HL-60 (cell line): ENCODE results near the gene ATP11A.

ENCODE experiments used
- DNase-seq, 2 experiments: peaks; one replicate each; pipeline ENCODE4 v3.0.0-alpha.2; 2010 to 2020; ENCODE audit warnings: low read depth in 1 of 2, low spot score in 1 of 2
- H3K27ac ChIP-seq: fragments of 250-450 bp; sonication (Bioruptor Pico); replicated peaks from 2 replicates; pipeline ENCODE4 v1.5.1; 2020; ENCODE audit warnings: mild to moderate bottlenecking, moderate library complexity
- H3K27me3 ChIP-seq: fragments of 250-450 bp; sonication (Bioruptor Pico); 2 replicates; pipeline ENCODE4 v1.5.1; 2021; ENCODE audit warnings: mild to moderate bottlenecking, moderate library complexity; ENCODE audit not compliant: insufficient read depth, poor library complexity, severe bottlenecking
- H3K4me3 ChIP-seq: replicated peaks from 2 replicates; pipeline ENCODE4 v1.5.1; 2011; ENCODE audit warnings: mild to moderate bottlenecking, control low read depth, low read length; ENCODE audit not compliant: insufficient read depth
- CTCF ChIP-seq: IDR thresholded peaks from one replicate; pipeline ENCODE4 v1.5.1; 2011; ENCODE audit warnings: low read length, control low read depth, inconsistent platforms; ENCODE audit not compliant: insufficient read depth
- GABPA ChIP-seq: IDR thresholded peaks from 2 replicates; pipeline ENCODE4 v1.6.1; 2012; ENCODE audit warnings: low read depth
- POLR2AphosphoS5 ChIP-seq: IDR thresholded peaks from 2 replicates; pipeline ENCODE4 v1.6.1; 2012; ENCODE audit warnings: low read depth
- SPI1 ChIP-seq: IDR thresholded peaks from 2 replicates; pipeline ENCODE4 v1.6.1; 2012; ENCODE audit warnings: low read depth, mild to moderate bottlenecking, borderline replicate concordance
- TF ChIP-seq, protein P1 (sequence below): IDR thresholded peaks from 2 replicates; pipeline ENCODE4 v1.6.1; 2012; ENCODE audit warnings: low read depth; ENCODE audit not compliant: insufficient replicate concordance

Gene ATP11A

DNA sequence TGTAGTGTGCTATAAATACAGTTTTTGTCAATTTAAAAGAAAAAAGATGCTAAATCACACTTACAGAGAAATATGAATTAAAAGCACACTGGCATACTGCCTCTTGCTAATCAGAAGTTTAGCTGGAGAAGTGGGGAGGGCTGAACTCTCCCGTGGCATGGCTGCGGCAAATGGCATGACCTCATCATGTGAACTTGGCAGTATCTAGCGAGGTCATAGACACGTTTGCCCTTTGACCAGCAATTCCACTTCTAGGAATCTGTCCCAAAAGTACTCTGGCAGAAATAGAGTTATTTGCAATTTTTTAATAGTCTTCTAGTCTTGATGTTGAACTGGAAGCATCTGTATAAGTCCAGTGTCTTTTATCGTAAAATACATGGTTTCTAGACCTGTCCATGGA, 237.2 kb downstream of the ATP11A start:
- Histone ChIP-seq H3K27me3 (peaks cover 37% of the 10 kb centered on the region), H3K27ac (no peak overlapping the region), H3K4me3 (no peak overlapping the region)
- TF ChIP-seq POLR2AphosphoS5, result no peak
- TF ChIP-seq, protein P1, sequence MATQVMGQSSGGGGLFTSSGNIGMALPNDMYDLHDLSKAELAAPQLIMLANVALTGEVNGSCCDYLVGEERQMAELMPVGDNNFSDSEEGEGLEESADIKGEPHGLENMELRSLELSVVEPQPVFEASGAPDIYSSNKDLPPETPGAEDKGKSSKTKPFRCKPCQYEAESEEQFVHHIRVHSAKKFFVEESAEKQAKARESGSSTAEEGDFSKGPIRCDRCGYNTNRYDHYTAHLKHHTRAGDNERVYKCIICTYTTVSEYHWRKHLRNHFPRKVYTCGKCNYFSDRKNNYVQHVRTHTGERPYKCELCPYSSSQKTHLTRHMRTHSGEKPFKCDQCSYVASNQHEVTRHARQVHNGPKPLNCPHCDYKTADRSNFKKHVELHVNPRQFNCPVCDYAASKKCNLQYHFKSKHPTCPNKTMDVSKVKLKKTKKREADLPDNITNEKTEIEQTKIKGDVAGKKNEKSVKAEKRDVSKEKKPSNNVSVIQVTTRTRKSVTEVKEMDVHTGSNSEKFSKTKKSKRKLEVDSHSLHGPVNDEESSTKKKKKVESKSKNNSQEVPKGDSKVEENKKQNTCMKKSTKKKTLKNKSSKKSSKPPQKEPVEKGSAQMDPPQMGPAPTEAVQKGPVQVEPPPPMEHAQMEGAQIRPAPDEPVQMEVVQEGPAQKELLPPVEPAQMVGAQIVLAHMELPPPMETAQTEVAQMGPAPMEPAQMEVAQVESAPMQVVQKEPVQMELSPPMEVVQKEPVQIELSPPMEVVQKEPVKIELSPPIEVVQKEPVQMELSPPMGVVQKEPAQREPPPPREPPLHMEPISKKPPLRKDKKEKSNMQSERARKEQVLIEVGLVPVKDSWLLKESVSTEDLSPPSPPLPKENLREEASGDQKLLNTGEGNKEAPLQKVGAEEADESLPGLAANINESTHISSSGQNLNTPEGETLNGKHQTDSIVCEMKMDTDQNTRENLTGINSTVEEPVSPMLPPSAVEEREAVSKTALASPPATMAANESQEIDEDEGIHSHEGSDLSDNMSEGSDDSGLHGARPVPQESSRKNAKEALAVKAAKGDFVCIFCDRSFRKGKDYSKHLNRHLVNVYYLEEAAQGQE, result no peak
- TF ChIP-seq SPI1, result no peak
- no peak for TF ChIP-seq GABPA
- no peak for TF ChIP-seq CTCF
- DNase-seq, result no peak

GRCh38 chr13:112928020-112928971, 238.5 kb downstream of the ATP11A start:
- peaks cover 37% of the 10 kb centered on the region for H3K27me3 ChIP-seq
- no peak overlapping the region for H3K27ac ChIP-seq
- TF ChIP-seq GABPA (no peak), CTCF (no peak), SPI1 (no peak), POLR2AphosphoS5 (no peak)
- TF ChIP-seq, protein P1, result no peak
- H3K4me3 ChIP-seq, result no peak overlapping the region
- DNase-seq, result no peak

GRCh38 chr13:112928972-112929782, 239.3 kb downstream of the ATP11A start:
- Histone ChIP-seq H3K27me3 (peaks cover 37% of the 10 kb centered on the region), H3K27ac (no peak overlapping the region), H3K4me3 (no peak overlapping the region)
- DNase-seq, result peak in 1 of 2 experiments; percentile 19
- TF ChIP-seq CTCF (no peak), POLR2AphosphoS5 (no peak), SPI1 (no peak), GABPA (no peak)
- TF ChIP-seq, protein P1, result no peak
